PC-9 (cell line): ENCODE measurements around the gene RASAL2. TPM values are rescaled to one million over a fixed set of nuclear protein-coding genes. Genes with fewer than 3 reads are reported as not detected.

Source experiments
- BruUV-seq: library from RNA; stranded (reverse); fragments of 400-500 nt; replicated peaks from 2 replicates; lab custom pipeline; 2021; lab: Mats Ljungman, UMichigan
- CTCF ChIA-PET: fragments of 300-600 bp; sonication (Branson Sonifier 250); formaldehyde crosslinking; loops from one replicate; lab custom pipeline; 2022; ENCODE audit warnings: antibody characterized with exemption; lab: Charles Lee
- POLR2A ChIA-PET: fragments of 300-600 bp; sonication (Branson Sonifier 250); formaldehyde crosslinking; loops from one replicate; lab custom pipeline; 2022; ENCODE audit warnings: antibody characterized with exemption; ENCODE audit not compliant: unreplicated experiment; lab: Charles Lee
- DNase-seq, 2 experiments: peaks; one replicate each; pipeline versions ENCODE4 v3.0.0 to v3.0.0-alpha.2; 2015 to 2022; ENCODE audit warnings: mixed read lengths in 1 of 2
- H2AFZ ChIP-seq: fragments of 200-600 bp; sonication (generic); 2 replicates; pipeline ENCODE4 v1.8.1; 2017; ENCODE audit warnings: antibody characterized with exemption
- H3F3A ChIP-seq: fragments of 200-600 bp; sonication (generic); 2 replicates; pipeline ENCODE4 v1.8.1; 2017; ENCODE audit warnings: antibody characterized with exemption, mild to moderate bottlenecking, low read depth; ENCODE audit not compliant: insufficient read depth
- H3K27ac ChIP-seq: fragments of 200-600 bp; sonication (generic); 2 replicates; pipeline ENCODE4 v1.6.1; 2016; ENCODE audit warnings: mixed run types
- H3K27me3 ChIP-seq: fragments of 200-600 bp; sonication (generic); 2 replicates; pipeline ENCODE4 v1.6.1; 2016; ENCODE audit warnings: low read depth, mixed run types; ENCODE audit not compliant: insufficient read depth
- H3K36me3 ChIP-seq: fragments of 200-600 bp; sonication (generic); 2 replicates; pipeline ENCODE4 v1.6.1; 2016; ENCODE audit warnings: low read depth, mixed run types
- H3K4me1 ChIP-seq: fragments of 200-600 bp; sonication (generic); replicated peaks from 2 replicates; pipeline ENCODE4 v1.6.1; 2016; ENCODE audit warnings: mixed run types; ENCODE audit not compliant: insufficient read depth
- H3K4me2 ChIP-seq: fragments of 200-600 bp; sonication (generic); 2 replicates; pipeline ENCODE4 v1.6.1; 2017; ENCODE audit warnings: mixed run types
- H3K4me3 ChIP-seq: fragments of 200-600 bp; sonication (generic); 2 replicates; pipeline ENCODE4 v1.6.1; 2016; ENCODE audit warnings: mixed run types
- H3K79me2 ChIP-seq: fragments of 200-600 bp; sonication (generic); 2 replicates; pipeline ENCODE4 v1.6.1; 2017; ENCODE audit warnings: low read depth, mixed run types
- H3K9me2 ChIP-seq: fragments of 200-600 bp; sonication (generic); 2 replicates; pipeline ENCODE4 v1.8.1; 2017; ENCODE audit warnings: mild to moderate bottlenecking; ENCODE audit not compliant: insufficient read depth
- H3K9me3 ChIP-seq: fragments of 200-600 bp; sonication (generic); 2 replicates; pipeline ENCODE4 v1.8.1; 2016; ENCODE audit warnings: low read depth; ENCODE audit not compliant: insufficient read depth
- H4K20me1 ChIP-seq: fragments of 200-600 bp; sonication (generic); 2 replicates; pipeline ENCODE4 v1.8.1; 2017; ENCODE audit not compliant: insufficient read depth
- EZH2 ChIP-seq: fragments of 200-600 bp; sonication (generic); IDR thresholded peaks from 2 replicates; pipeline ENCODE4 v1.8.0; 2017; ENCODE audit warnings: antibody characterized with exemption, low read depth
- intact Hi-C: fragments of 100-400 bp; cut with micrococcal nuclease; formaldehyde crosslinking; loops from one replicate; pipeline ENCODE4 v1.10.0; 2022; ENCODE audit not compliant: unreplicated experiment
- total RNA-seq: library from RNA; stranded (reverse); gene quantifications from 2 replicates; pipeline ENCODE4 v1.2.3, GENCODE V29; 2021
- TF ChIP-seq, protein P1 (sequence below): fragments of 200-600 bp; sonication (generic); conservative IDR thresholded peaks from 2 replicates; pipeline ENCODE4 v1.6.1; 2017; ENCODE audit warnings: mixed run types, antibody characterized with exemption, mild to moderate bottlenecking, moderate library complexity

Gene RASAL2
- total RNA-seq, 1 experiment from 2014 or later: 54.1 TPM

GRCh38 chr1:178356299-178356698, 262.4 kb downstream of the RASAL2 start:
- CTCF ChIA-PET: no interaction called here
- TF ChIP-seq, protein P1, sequence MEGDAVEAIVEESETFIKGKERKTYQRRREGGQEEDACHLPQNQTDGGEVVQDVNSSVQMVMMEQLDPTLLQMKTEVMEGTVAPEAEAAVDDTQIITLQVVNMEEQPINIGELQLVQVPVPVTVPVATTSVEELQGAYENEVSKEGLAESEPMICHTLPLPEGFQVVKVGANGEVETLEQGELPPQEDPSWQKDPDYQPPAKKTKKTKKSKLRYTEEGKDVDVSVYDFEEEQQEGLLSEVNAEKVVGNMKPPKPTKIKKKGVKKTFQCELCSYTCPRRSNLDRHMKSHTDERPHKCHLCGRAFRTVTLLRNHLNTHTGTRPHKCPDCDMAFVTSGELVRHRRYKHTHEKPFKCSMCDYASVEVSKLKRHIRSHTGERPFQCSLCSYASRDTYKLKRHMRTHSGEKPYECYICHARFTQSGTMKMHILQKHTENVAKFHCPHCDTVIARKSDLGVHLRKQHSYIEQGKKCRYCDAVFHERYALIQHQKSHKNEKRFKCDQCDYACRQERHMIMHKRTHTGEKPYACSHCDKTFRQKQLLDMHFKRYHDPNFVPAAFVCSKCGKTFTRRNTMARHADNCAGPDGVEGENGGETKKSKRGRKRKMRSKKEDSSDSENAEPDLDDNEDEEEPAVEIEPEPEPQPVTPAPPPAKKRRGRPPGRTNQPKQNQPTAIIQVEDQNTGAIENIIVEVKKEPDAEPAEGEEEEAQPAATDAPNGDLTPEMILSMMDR: no peak
- TF ChIP-seq EZH2: no peak
- no peak overlapping the region for H3K4me2 ChIP-seq
- DNase-seq: no peak
- H3K27me3 ChIP-seq: no peaks in the 10 kb centered on the region
- H3K9me3 ChIP-seq: no peaks in the 10 kb centered on the region
- H3K79me2 ChIP-seq: peaks cover 10% of the 10 kb centered on the region; the same call in 1 of the 2 replicates
- no TSS peak for BruUV-seq
- no peak overlapping the region for H2AFZ ChIP-seq
- intact Hi-C loops: no loop called here
- POLR2A ChIA-PET: no interaction called here
- no peaks in the 10 kb centered on the region for H3K36me3 ChIP-seq
- H3K27ac ChIP-seq: no peak overlapping the region
- peaks cover 18% of the 10 kb centered on the region for H3K4me1 ChIP-seq
- H3K9me2 ChIP-seq: no peaks in the 10 kb centered on the region
- H3F3A ChIP-seq: no peaks in the 10 kb centered on the region
- H3K4me3 ChIP-seq: no peak overlapping the region
- no peaks in the 10 kb centered on the region for H4K20me1 ChIP-seq

DNA sequence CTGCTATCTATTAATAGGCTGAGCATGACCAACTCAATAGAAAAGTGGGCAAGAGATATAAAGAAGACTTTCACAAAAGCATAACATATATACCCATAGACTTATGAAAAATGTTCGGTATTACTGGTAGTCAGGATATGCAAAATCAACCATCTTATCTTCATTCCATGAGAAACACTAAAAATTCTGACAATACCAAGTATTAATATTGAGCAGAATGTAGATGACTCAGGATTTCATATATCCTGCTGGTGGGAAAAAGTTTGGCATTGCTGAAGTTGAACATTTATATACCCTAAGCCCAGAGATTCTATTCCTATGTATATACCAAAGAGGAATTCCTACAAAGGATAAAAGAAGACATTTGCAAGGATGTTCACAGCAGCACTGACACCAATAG, 264.6 kb downstream of the RASAL2 start:
- Histone ChIP-seq H3K4me3 (no peak overlapping the region), H3F3A (no peaks in the 10 kb centered on the region), H4K20me1 (no peaks in the 10 kb centered on the region), H3K4me2 (no peak overlapping the region), H3K79me2 (peaks cover 14% of the 10 kb centered on the region), H3K4me1 (peaks cover 18% of the 10 kb centered on the region), H3K36me3 (no peaks in the 10 kb centered on the region), H2AFZ (no peak overlapping the region), H3K27ac (no peak overlapping the region), H3K9me3 (no peaks in the 10 kb centered on the region), H3K9me2 (no peaks in the 10 kb centered on the region), H3K27me3 (no peaks in the 10 kb centered on the region)
- no TSS peak for BruUV-seq
- ChIA-PET POLR2A (no interaction called here), CTCF (no interaction called here)
- intact Hi-C loops: no loop called here
- TF ChIP-seq, protein P1: no peak
- TF ChIP-seq EZH2: no peak
- no peak for DNase-seq

DNA sequence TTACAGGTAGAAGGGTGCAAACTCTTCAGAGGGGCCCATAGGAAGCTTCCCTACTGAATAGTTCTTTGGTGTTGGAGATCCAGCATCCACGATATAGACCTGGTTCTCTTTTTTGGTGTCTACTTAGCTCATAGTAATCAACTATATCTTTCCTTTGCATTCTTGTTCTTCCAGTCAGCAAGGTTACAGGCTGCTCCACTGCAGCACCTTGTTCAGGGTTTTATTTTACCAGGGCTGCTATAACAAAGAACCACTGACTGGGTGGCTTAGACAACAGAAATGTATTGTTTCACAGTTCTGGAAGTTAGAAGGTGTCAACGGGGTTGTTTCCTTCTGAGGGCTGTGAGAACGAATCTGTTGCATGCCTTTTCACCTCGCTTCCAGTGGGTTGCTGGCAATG, 266.5 kb downstream of the RASAL2 start:
- no peaks in the 10 kb centered on the region; the same call in 1 of the 2 replicates for H4K20me1 ChIP-seq
- H3K27me3 ChIP-seq: no peaks in the 10 kb centered on the region
- H2AFZ ChIP-seq: no peak overlapping the region
- peaks cover 13% of the 10 kb centered on the region for H3K79me2 ChIP-seq
- no peaks in the 10 kb centered on the region for H3K36me3 ChIP-seq
- CTCF ChIA-PET: no interaction called here
- H3K9me3 ChIP-seq: no peaks in the 10 kb centered on the region
- no peak overlapping the region for H3K4me3 ChIP-seq
- no peak overlapping the region for H3K4me2 ChIP-seq
- no peak for DNase-seq
- no TSS peak for BruUV-seq
- H3K27ac ChIP-seq: no peak overlapping the region
- intact Hi-C loops: no loop called here
- TF ChIP-seq, protein P1: no peak
- no peak for TF ChIP-seq EZH2
- no peaks in the 10 kb centered on the region for H3F3A ChIP-seq
- H3K9me2 ChIP-seq: no peaks in the 10 kb centered on the region
- no peaks in the 10 kb centered on the region for H3K4me1 ChIP-seq
- POLR2A ChIA-PET: no interaction called here
